Forelimb muscle (tissue), 1 donor: ENCODE measurements around the gene NTM. TPM values are rescaled to one million over a fixed set of nuclear protein-coding genes. Genes with fewer than 3 reads are reported as not detected.

Experiments
- DNase-seq: peaks from one replicate; pipeline ENCODE4 v3.0.0-alpha.2; 2013; ENCODE audit warnings: low read depth
- polyA plus RNA-seq: library from polyadenylated mRNA; unstranded; fragments of 120-200 nt; gene quantifications from one replicate; pipeline ENCODE4 v1.2.1, GENCODE V29; 2013; ENCODE audit not compliant: insufficient read length

NTM gene
- polyA plus RNA-seq, 1 donor: 15.0 TPM

DNA sequence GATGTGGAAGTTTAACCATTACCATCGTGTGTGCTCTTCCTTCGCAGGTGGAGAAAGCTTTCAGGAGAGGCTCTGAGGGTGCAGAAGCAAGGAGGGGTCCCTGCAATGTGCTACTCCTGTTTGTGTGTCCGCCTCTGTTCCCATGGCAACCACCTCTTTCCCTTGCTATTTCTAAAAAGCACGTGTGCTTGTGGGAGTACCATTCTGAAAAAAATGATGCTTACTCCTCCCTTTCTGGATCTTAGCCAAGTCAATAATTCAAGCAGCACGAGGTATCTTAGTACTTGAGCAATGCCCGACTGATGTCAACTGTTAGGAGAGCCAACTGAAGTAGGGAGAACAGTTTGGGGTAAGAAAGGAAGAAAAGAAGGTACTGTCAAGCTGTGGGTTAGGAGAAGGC, 628.7 kb downstream of the NTM start:
- no peak for DNase-seq

DNA sequence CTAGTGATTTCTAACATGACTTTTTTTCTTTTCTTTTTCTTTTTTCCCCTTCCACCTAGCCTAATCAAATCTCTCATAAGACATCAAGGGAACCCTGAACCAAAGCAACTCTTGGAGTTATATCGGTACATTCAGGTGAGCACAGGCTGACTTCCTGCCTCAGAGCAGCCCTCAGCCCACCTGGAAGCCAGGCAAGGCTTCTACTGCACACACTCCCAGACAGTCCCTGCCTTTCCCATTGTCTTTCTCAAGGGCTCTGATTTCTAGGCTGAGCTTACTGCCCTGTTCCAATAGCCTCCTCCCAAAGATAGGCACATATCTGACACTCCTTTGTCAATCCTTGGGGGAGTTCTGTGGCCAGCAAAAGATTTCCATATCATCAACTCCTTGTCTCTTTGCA, 629.5 kb downstream of the NTM start:
- no peak for DNase-seq

DNA sequence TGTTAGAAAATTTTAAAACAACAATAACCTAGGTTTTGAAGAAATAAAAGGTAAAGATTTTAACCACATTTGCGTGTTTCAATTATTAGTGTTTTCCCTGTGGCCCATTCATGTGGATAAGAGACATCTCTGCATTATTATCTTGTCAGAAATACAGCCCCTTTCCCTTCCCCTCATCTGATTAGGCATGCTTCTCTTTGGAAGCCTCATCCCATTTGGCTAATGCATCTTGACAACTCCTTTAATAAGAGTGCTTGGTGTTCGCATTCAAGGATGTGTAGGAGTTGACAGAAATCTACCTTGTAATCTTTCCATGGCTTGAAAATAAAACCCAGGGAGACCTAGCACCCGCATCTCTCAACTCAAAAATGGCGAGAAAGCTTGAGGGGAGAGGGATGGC, 635.5 kb downstream of the NTM start:
- DNase-seq: no peak

DNA sequence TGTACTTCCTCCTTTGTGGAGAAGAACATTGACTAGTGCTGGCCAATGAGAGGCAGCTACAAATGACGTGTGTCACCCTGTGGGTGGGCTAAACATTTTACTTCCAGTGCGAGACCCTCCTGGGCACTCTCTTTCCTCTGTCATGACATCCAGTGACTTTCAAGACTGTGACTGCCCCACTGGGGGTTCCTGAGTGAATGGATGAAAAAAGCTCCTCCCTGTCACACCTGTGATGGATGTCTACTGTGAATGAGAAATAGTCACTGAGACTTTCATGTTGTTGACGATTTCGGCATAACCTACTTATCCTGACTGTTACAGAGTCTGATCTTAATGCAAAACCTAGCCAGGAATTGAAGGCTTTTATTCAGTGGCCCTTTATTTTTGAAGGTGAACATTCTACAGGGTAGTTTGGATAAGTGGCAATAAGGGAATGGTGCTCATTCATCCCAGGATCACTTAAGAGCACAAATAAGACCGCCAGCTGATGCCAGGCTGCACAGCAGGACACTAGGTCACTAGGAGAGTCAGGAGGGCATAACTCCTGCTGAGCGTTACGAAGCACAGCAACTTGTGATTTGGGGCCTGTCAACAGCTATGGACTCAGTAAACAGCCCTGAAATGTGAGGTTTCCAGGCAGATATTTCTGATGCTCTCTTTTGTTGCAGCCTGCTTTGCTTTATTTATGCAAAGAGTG, 636.6 kb downstream of the NTM start:
- no peak for DNase-seq

- DNase-seq: no peak
Measured at GRCh38 chr11:132008226-132008625, 637.8 kb downstream of the NTM start.

DNA sequence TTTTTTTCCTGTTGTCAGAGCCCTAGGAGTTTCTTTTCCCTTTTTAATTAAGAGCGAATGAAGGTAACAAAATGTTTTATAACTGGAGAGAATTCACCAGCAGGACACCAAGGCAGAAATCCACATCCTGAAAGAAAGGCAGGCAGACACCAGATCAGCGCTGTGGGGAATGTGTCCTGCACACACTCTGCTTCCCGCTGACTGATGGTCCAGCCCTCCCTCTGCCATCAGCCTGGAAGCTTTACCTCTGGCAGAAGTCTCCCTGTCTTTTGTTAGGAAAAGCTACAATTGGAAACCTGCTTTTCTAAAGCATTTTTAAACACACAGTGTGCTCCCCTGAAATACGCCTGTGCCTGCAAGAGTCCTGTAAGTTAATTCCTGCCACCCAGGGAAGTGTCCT, 638.5 kb downstream of the NTM start:
- no peak for DNase-seq

DNA sequence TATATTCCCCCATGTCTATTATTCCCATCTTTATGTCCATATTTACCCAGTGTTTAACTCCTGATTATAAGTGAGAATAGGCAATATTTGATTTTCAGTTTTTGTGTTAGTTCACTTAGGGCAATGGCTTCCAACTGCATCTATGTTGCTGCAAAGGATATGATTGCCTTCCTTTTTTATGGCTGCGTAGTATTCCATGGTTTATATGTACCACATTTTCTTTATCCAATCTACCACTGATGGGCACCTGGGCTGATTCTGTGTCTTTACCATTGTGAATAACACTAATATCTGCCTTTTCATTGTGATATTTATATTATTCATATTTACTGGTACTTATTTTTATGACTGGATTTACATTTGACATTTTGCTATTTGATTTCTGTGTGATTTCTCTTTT, 649.6 kb downstream of the NTM start:
- DNase-seq: no peak

DNA sequence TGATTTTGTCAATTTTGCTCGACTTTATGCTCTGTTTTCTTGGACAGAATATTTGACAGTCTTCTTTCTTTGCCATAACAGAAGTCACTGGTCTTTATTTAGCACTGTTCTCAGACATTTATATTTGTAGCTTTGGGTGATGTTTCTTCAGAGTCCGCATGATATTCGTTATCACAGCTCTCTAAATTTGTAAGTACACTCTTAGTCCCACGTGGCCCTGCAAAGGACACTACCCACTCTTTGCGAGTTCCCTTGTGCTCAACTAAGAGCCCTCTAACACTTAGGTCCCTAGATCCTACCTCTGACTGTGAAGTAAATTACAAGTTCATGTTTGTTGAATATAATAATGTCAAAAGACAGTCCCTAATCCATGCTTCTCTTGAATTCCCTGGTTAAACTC, 651.9 kb downstream of the NTM start:
- no peak for DNase-seq

- no peak for DNase-seq
Measured at GRCh38 chr11:132022733-132023478, 652.5 kb downstream of the NTM start.

GRCh38 chr11:132024587-132025295, 654.3 kb downstream of the NTM start:
- DNase-seq: no peak

GRCh38 chr11:132026746-132027145, 656.3 kb downstream of the NTM start:
- DNase-seq: no peak

- no peak for DNase-seq
Measured at GRCh38 chr11:132028380-132029240, 658.2 kb downstream of the NTM start.

DNA sequence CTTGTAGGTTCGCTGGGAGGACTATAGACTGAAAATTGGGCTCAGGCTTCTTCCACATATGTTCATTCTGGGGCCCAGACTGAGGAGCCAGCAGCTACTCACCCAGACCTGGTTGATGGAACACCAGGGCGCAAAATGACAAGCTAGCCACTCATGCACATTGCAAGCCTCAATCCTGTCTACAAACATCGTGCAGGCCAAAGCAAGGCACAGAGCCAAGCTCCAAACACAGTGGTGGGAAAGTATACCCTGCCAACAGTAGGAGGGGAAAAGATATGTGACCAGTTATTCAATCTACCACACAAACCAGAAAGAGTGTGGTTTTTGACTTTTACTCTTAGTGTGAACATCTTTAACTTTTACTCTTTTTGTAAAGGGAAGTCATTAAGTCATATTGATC, 660.5 kb downstream of the NTM start:
- no peak for DNase-seq

DNA sequence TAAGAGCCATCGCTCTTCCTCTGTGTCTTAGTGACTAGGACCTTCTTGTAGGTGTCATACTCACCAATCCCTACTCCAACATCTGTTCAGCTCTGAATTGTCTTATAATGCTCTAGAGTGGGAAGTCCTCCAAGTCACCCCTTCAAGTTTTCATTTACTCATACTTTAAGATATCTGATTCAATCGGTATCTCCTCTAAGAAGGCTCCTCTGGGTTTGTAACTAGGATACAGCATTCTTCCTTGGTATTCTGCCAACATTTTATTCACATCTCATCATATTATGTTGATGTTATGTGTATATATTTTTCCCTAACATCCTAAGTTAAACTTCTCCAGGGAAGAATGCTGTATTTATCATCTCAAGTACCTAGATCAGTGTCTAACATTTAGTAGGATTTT, 662.1 kb downstream of the NTM start:
- DNase-seq: peak; percentile 45

DNA sequence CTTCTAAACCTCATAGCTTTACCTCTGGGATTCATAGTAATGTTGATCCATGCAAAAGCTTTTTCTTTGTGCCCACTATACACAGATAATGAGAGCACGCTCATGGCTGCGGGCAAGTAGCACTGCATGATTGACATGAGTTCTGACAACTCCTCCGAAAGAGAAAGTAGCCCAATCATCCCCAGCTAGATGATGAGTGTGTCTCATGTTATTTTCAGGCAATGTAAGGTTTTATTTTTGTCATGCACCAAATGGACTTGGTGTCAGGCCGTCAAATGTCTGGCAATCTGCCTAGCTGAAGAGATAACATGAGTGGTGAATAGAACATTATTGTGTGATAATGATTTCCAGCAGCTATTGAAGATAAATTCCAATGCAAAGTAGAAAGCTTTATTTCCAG, 662.6 kb downstream of the NTM start:
- no peak for DNase-seq

DNA sequence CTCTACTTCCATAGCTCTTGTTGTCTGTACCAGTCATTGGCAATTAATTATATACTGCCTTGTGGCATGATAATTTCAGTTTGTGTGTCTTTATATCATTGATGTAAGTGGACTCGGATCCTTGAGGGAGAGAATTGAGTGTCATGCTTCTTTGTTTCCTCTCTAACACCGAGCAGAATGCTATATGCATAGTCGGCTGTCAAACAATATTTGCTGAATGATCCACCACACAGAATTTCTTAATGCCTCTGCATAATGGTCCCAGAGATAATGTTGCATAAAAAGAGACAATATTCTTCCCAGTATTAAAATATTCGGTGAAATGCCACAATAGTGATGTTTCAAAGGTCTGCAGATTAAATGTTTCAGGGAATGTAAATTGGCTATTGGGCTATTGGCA, 664.8 kb downstream of the NTM start:
- DNase-seq: no peak

GRCh38 chr11:132035766-132036165, 665.4 kb downstream of the NTM start:
- DNase-seq: no peak

- no peak for DNase-seq
Measured at GRCh38 chr11:132036220-132036619, 665.8 kb downstream of the NTM start.

DNA sequence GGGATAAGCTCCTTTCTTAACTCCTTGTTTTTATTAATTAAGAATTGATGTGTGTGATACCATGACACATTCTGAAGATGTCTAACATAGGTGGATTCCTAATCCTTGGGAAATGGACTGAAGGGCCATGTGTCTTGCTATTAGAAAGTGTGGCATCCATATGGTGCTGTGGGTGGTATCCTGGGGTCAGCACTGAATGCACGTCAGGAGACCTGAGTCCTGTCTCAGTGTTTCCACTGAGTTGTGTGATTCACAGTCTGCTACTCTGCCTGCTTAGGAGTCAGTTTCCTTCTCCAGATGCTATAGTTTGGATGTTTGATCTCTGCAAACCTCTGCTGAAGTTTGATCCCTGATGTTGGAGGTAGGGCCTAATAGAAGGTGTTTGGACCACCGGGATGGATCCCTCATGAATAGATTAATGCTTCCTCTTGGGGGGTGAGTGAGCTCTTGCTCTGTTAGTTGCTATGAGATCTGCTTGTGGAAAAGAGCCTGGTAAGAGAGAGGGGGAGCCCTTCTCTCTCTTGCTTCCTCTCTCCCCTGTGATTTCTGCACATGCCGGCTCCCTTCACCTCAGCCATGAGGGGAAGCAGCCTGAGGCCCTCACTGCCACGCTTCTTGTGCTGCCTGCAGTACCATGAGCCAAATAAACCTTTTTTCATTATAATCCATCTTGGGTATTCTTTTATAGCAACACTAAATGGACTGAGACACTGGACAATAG, 666.5 kb downstream of the NTM start:
- DNase-seq: no peak

GRCh38 chr11:132037467-132037862, 667.0 kb downstream of the NTM start:
- no peak for DNase-seq

DNA sequence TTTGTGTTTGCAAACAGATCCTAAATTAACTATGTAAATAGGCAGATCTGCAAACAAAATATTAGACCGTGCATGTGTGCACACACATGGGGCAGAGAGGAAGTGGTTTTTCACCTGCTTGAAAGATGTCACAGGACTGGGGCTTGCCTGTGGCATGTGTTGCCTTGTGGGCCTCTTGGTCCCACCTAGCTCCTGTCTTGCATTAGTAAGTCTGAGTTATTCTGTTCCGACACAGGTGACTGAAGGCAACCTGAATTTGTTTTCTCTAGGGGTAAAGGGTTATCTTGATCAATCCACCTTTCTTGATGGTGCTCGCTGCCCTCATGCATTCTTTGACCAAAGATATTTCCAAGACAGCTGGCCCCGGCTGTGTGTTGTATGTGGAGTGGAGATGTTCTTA, 667.5 kb downstream of the NTM start:
- DNase-seq: no peak
